Lower lobe of right lung (tissue), 2 donors: Measurements from ENCODE around the gene ZNF385C. TPM values are rescaled to one million over a fixed set of nuclear protein-coding genes. Genes with fewer than 3 reads are reported as not detected.

Source experiments
- ATAC-seq, 2 donors: fragments of 200-7000 bp; cut with Tn5 transposase; one replicate each; pipeline ENCODE4 v1.9.1; 2020 to 2022; ENCODE audit warnings: mild to moderate bottlenecking in 2 of 2, moderate library complexity in 2 of 2
- DNase-seq: peaks from one replicate; pipeline ENCODE4 v3.0.0-alpha.2; 2020
- H3K27ac ChIP-seq: fragments of 200-600 bp; one replicate; pipeline ENCODE4 v1.8.0; 2022
- H3K27me3 ChIP-seq: fragments of 200-600 bp; one replicate; pipeline ENCODE4 v1.8.0; 2022; ENCODE audit warnings: low read depth
- H3K36me3 ChIP-seq: fragments of 200-600 bp; one replicate; pipeline ENCODE4 v1.8.0; 2022; ENCODE audit warnings: mild to moderate bottlenecking
- H3K4me1 ChIP-seq: fragments of 200-600 bp; one replicate; pipeline ENCODE4 v1.8.0; 2022
- H3K4me3 ChIP-seq: fragments of 200-600 bp; one replicate; pipeline ENCODE4 v1.8.0; 2022; ENCODE audit warnings: mild to moderate bottlenecking
- H3K9me3 ChIP-seq: fragments of 200-600 bp; one replicate; pipeline ENCODE4 v1.8.0; 2022
- CTCF ChIP-seq: fragments of 200-600 bp; IDR thresholded peaks from one replicate; pipeline ENCODE4 v1.8.0; 2022; ENCODE audit warnings: antibody characterized with exemption, mild to moderate bottlenecking
- intact Hi-C: fragments of 100-400 bp; cut with DNase I; formaldehyde crosslinking; loops from one replicate; pipeline ENCODE4 v1.11.0; 2022
- total RNA-seq: library from RNA; stranded (reverse); fragmentation: NEBNext Ultra II Directional; extraction: Animal tissue kit (Norgen Biotek cat#: 25700); gene quantifications from one replicate; pipeline ENCODE4 v1.2.1, GENCODE V29; 2021
- donor health status: DM: no; HTN: yes; CAD: no; lungs with severe emphysema.

Gene ZNF385C
- total RNA-seq, 1 donor from 2014 or later: 1.2 TPM

GRCh38 chr17:42120770-42121769 lies 22.8 kb upstream of the ZNF385C start, which contains the start of gene KAT2A:
KAT2A (minus strand) TSS chr17:42121367; CDS start chr17:42121304, 63 bp downstream.
- Histone ChIP-seq H3K36me3 (peaks cover 46% of the 10 kb centered on the region), H3K27ac (peak within 1 kb of the TSS; percentile 65), H3K4me3 (peak within 1 kb of the TSS; percentile 86), H3K9me3 (no peaks in the 10 kb centered on the region), H3K27me3 (no peaks in the 10 kb centered on the region), H3K4me1 (peaks cover 32% of the 10 kb centered on the region)
- no peak for TF ChIP-seq CTCF
- intact Hi-C loops: no loop called here
- DNase-seq (peak; percentile 88), ATAC-seq (peak; percentile 90 to 94)

GRCh38 chr17:42120161-42120769 lies 22.0 kb upstream of the ZNF385C start:
- intact Hi-C loops: no loop called here
- Histone ChIP-seq H3K27me3 (no peaks in the 10 kb centered on the region), H3K36me3 (peaks cover 41% of the 10 kb centered on the region), H3K27ac (peak overlapping the region; percentile 65), H3K9me3 (no peaks in the 10 kb centered on the region), H3K4me1 (peaks cover 32% of the 10 kb centered on the region), H3K4me3 (peak overlapping the region; percentile 86)
- no peak for DNase-seq
- no peak for TF ChIP-seq CTCF
- ATAC-seq: no peak

- TF ChIP-seq CTCF: no peak
- intact Hi-C loops: loop anchor here (10.0 kb wide), 1 partner anchor 154 kb away; the partner anchor contains the start of gene CNP
- no peak overlapping the region for H3K4me3 ChIP-seq
- H3K27me3 ChIP-seq: no peaks in the 10 kb centered on the region
- no peak overlapping the region for H3K27ac ChIP-seq
- H3K9me3 ChIP-seq: no peaks in the 10 kb centered on the region
- H3K4me1 ChIP-seq: peaks cover 32% of the 10 kb centered on the region
- H3K36me3 ChIP-seq: peaks cover 31% of the 10 kb centered on the region
- no peak for DNase-seq
- no peak for ATAC-seq
Observed at GRCh38 chr17:42119301-42119700, 21.0 kb upstream of the ZNF385C start.

- Histone ChIP-seq H3K4me1 (peaks cover 33% of the 10 kb centered on the region), H3K4me3 (no peak overlapping the region), H3K27ac (no peak overlapping the region), H3K9me3 (no peaks in the 10 kb centered on the region), H3K36me3 (peaks cover 30% of the 10 kb centered on the region), H3K27me3 (no peaks in the 10 kb centered on the region)
- ATAC-seq (no peak), DNase-seq (no peak)
- intact Hi-C loops: loop anchor here (10.0 kb wide), 1 partner anchor 154 kb away; the partner anchor contains the start of gene CNP
- TF ChIP-seq CTCF: peak; percentile 46
Observed at GRCh38 chr17:42118545-42118944, 20.3 kb upstream of the ZNF385C start.

- H3K4me3 ChIP-seq: no peak overlapping the region
- intact Hi-C loops: loop anchor here (10.0 kb wide), 1 partner anchor 153 kb away; the partner anchor contains the start of gene CNP
- H3K36me3 ChIP-seq: peaks cover 34% of the 10 kb centered on the region
Observed at GRCh38 chr17:42118126-42118510, 19.8 kb upstream of the ZNF385C start.

More at GRCh38 chr17:42118126-42118510, 19.8 kb upstream of the ZNF385C start:
- Histone ChIP-seq H3K27ac (no peak overlapping the region), H3K9me3 (no peaks in the 10 kb centered on the region), H3K27me3 (no peaks in the 10 kb centered on the region), H3K4me1 (peaks cover 37% of the 10 kb centered on the region)
- no peak for ATAC-seq
- no peak for TF ChIP-seq CTCF
- no peak for DNase-seq
